Uterus (tissue), 4 donors: ENCODE results near the gene ORAI3. TPM values are rescaled to one million over a fixed set of nuclear protein-coding genes. Genes with fewer than 3 reads are reported as not detected.

Source experiments
- DNase-seq, 2 donors: peaks; one replicate each; pipeline ENCODE4 v3.0.0-alpha.2; 2019 to 2020
- H3K27ac ChIP-seq, 2 donors: fragments of 200-600 bp; sonication (generic); 1 replicate in 1 of 2; 2 replicates in 1 of 2; pipeline ENCODE4 v1.5.1; 2016 to 2018
- H3K27me3 ChIP-seq, 2 donors: fragments of 200-600 bp; sonication (generic); one replicate each; pipeline ENCODE4 v1.5.1; 2018 to 2019; ENCODE audit warnings: control low read depth in 1 of 2
- H3K36me3 ChIP-seq, 2 donors: fragments of 200-600 bp; sonication (generic); one replicate each; pipeline ENCODE4 v1.5.1; 2019; ENCODE audit warnings: control low read depth in 1 of 2
- H3K4me1 ChIP-seq, 2 donors: fragments of 200-600 bp; sonication (generic); one replicate each; pipeline ENCODE4 v1.5.1; 2018 to 2019; ENCODE audit warnings: control low read depth in 1 of 2
- H3K4me3 ChIP-seq, 2 donors: fragments of 200-600 bp; sonication (generic); 1 replicate in 1 of 2; 2 replicates in 1 of 2; pipeline ENCODE4 v1.5.1; 2018 to 2019; ENCODE audit warnings: mild to moderate bottlenecking in 1 of 2
- H3K9me3 ChIP-seq, 2 donors: fragments of 200-600 bp; sonication (generic); one replicate each; pipeline ENCODE4 v1.5.1; 2019; ENCODE audit warnings: control low read depth in 1 of 2
- CTCF ChIP-seq, 4 experiments: fragments of 200-600 bp in 2 of 4; fragments of 450-650 bp in 2 of 4; sonication (generic) in 2 of 4; IDR thresholded peaks; one replicate each; pipeline ENCODE4 v1.5.1; 2016 to 2019; ENCODE audit warnings: antibody characterized with exemption in 4 of 4, mild to moderate bottlenecking in 2 of 4, moderate library complexity in 1 of 4
- POLR2A ChIP-seq, 2 donors: fragments of 450-650 bp; IDR thresholded peaks; one replicate each; pipeline ENCODE4 v1.6.1; 2016; ENCODE audit warnings: antibody characterized with exemption in 2 of 2, mild to moderate bottlenecking in 1 of 2, moderate library complexity in 1 of 2
- intact Hi-C: fragments of 100-400 bp; cut with DNase I; formaldehyde crosslinking; loops from one replicate; pipeline ENCODE4 v1.15.1; 2023; ENCODE audit warnings: low total_unique reads
- total RNA-seq, 4 donors: library from RNA; depleted of rRNA in 3 of 4; stranded (reverse); fragments of >200 nt in 3 of 4; gene quantifications; one replicate each; pipeline versions ENCODE4 v1.1.0 to v1.2.4, GENCODE V29; 2014 to 2023
- donor health status: DM: yes; HTN: yes; CAD: no.

Gene ORAI3
- total RNA-seq, 4 donors from 2014 or later, result 21.7 to 65.0 (median 27.9) TPM

DNA sequence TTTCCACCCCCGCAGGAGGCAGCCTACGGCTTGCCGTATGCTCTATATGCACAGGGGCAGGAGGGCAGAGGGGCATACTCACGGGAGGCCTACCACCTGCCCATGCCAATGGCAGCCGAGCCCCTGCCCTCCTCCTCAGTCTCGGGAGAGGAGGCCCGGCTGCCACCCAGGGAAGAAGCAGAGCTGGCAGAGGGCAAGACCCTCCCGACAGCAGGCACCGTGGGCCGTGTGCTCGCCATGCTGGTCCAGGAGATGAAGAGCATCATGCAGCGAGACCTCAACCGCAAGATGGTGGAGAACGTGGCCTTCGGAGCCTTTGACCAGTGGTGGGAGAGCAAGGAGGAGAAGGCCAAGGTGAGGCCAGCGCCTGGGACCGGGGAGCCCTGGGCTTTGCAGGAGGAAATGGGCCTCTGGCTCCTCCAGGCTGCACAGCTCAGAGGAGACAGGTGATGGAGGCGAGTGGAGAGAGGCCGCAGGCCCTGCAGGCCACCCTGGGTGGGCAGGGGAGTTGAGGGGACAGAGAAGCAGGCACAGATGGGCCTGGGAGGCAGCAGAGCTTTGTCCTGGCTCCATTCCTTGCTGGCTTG lies 17.3 kb downstream of the ORAI3 start:
- TF ChIP-seq CTCF (IDR thresholded peaks at IDR 0.05) (no peak), POLR2A (IDR thresholded peaks at IDR 0.05) (no peak)
- Histone ChIP-seq H3K27ac (no peak overlapping the region), H3K4me3 (no peak overlapping the region), H3K36me3 (no peaks in the 10 kb centered on the region), H3K9me3 (no peaks in the 10 kb centered on the region), H3K4me1 (no peaks in the 10 kb centered on the region), H3K27me3 (no peaks in the 10 kb centered on the region)
- intact Hi-C loops, result no loop called here
- no peak for DNase-seq

GRCh38 chr16:30967795-30968194 lies 18.9 kb downstream of the ORAI3 start:
- H3K9me3 ChIP-seq, result no peaks in the 10 kb centered on the region
- DNase-seq, result no peak
- no peaks in the 10 kb centered on the region for H3K27me3 ChIP-seq
- intact Hi-C loops, result no loop called here
- H3K36me3 ChIP-seq, result no peaks in the 10 kb centered on the region
- no peak overlapping the region for H3K27ac ChIP-seq
- no peak overlapping the region for H3K4me3 ChIP-seq
- no peaks in the 10 kb centered on the region for H3K4me1 ChIP-seq
- TF ChIP-seq CTCF (IDR thresholded peaks at IDR 0.05), result no peak
- no peak for TF ChIP-seq POLR2A (IDR thresholded peaks at IDR 0.05)

- H3K9me3 ChIP-seq, result no peaks in the 10 kb centered on the region
- DNase-seq, result no peak
- H3K4me1 ChIP-seq, result no peaks in the 10 kb centered on the region
- intact Hi-C loops, result no loop called here
- TF ChIP-seq CTCF (IDR thresholded peaks at IDR 0.05) (no peak), POLR2A (IDR thresholded peaks at IDR 0.05) (no peak)
- H3K36me3 ChIP-seq, result no peaks in the 10 kb centered on the region
- H3K27ac ChIP-seq, result no peak overlapping the region
- no peaks in the 10 kb centered on the region for H3K27me3 ChIP-seq
- H3K4me3 ChIP-seq, result no peak overlapping the region
Measured at GRCh38 chr16:30969246-30969842, 20.5 kb downstream of the ORAI3 start.

GRCh38 chr16:30971298-30971697 lies 22.4 kb downstream of the ORAI3 start:
- Histone ChIP-seq H3K4me3 (no peak overlapping the region), H3K27me3 (no peaks in the 10 kb centered on the region), H3K27ac (no peak overlapping the region), H3K36me3 (no peaks in the 10 kb centered on the region), H3K9me3 (no peaks in the 10 kb centered on the region), H3K4me1 (no peaks in the 10 kb centered on the region)
- TF ChIP-seq CTCF (IDR thresholded peaks at IDR 0.05), result no peak
- TF ChIP-seq POLR2A (IDR thresholded peaks at IDR 0.05), result no peak
- intact Hi-C loops, result no loop called here
- DNase-seq, result no peak

DNA sequence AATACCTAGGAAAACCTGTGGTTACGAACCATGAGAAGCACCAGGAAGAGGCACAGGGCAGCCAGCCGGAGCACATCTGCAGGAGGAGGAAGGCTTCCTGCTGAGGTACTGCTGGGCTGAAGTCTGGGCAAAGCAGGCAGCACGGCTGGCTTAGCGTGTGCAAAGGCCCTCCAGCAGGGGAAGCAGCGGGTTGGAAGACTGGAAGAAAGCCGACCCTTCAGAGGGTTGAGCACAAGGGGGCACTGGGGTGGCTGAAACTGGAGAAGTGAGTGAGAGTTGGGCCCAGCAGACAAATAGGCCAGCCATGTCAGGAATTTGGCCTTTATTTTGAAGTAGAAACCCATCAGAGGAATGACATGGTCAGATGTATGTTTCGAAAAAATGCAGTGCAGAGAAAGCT lies 24.0 kb downstream of the ORAI3 start:
- Histone ChIP-seq H3K4me3 (no peak overlapping the region), H3K27me3 (no peaks in the 10 kb centered on the region), H3K36me3 (no peaks in the 10 kb centered on the region), H3K9me3 (no peaks in the 10 kb centered on the region), H3K4me1 (no peaks in the 10 kb centered on the region), H3K27ac (no peak overlapping the region)
- intact Hi-C loops, result no loop called here
- DNase-seq, result no peak
- no peak for TF ChIP-seq POLR2A (IDR thresholded peaks at IDR 0.05)
- TF ChIP-seq CTCF (IDR thresholded peaks at IDR 0.05), result no peak
